ENCODE measurements around the gene PKNOX2. TPM values are rescaled to one million over a fixed set of nuclear protein-coding genes. Genes with fewer than 3 reads are reported as not detected.

PKNOX2 gene
- total and polyA plus RNA-seq, 2 of the 8 experiments (the other 6 are each of a cell fraction or from before 2014, with no cell fraction given): 2.0 TPM

DNA sequence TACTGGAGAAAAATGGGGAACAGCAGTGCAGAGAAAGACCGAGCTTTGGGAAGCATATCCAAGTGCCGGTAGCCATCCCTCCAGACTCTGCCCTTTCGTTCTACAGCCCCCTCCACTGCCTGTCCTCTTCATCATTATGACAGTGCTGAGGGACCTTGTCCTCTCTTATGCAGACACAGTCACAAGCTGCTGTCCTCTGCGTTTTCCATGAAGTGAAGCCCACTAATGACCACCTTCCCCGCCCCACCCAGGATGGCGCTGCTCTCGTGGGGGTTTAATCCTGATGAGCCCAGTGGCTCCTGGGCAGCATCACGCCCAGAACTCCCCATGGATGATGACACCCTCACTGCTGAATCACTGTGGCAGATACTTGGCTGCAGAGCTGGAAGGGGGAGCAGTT is 157.7 kb downstream of the PKNOX2 start:
- H3K14ac ChIP-seq (ENCODE audit: insufficient read length): no peak overlapping the region
- H3K27me3 ChIP-seq (replicated peaks in 1 of 4; ENCODE audit: control insufficient read depth in 3 of 4, extremely low read depth in 1 of 4, insufficient read depth in 3 of 4, low read length in 3 of 4): no peaks in the 10 kb centered on the region
- POLR2A ChIA-PET (ENCODE audit: partially characterized antibody): no interaction called here
- H3K4me1 ChIP-seq (replicated peaks in 1 of 4; ENCODE audit: control insufficient read depth in 3 of 4, insufficient read depth in 4 of 4, low read length in 3 of 4): peaks cover 0 to 6% (median 3%) of the 10 kb centered on the region in 4 experiments; a peak in 3 of 7 replicates
- H3K36me3 ChIP-seq (ENCODE audit: control insufficient read depth in 2 of 4, insufficient read depth in 4 of 4, low read length in 3 of 4): no peaks in the 10 kb centered on the region
- H2BK15ac ChIP-seq (ENCODE audit: low read length): no peak overlapping the region
- no peak overlapping the region for H2BK120ac ChIP-seq (replicated peaks; ENCODE audit: low read depth, low read length)
- no peaks in the 10 kb centered on the region for H3K79me1 ChIP-seq (ENCODE audit: low read depth, low read length)
- H3K56ac ChIP-seq (replicated peaks; ENCODE audit: insufficient read length, low read depth, low read length): no peak overlapping the region
- H3K4ac ChIP-seq (replicated peaks; ENCODE audit: insufficient read length, low read depth, low read length): no peak overlapping the region
- H4K5ac ChIP-seq (ENCODE audit: insufficient read length, low read depth, low read length): no peak overlapping the region
- H2BK20ac ChIP-seq (ENCODE audit: low read length): no peak overlapping the region
- FAIRE-seq (no peak), DNase-seq (ENCODE audit: low read depth in 1 of 2, low spot score in 2 of 2) (no peak)
- no peak overlapping the region for H4K8ac ChIP-seq (ENCODE audit: extremely low read depth, insufficient read depth, low read length)
- no peak overlapping the region for H2AFZ ChIP-seq (ENCODE audit: low read length)
- H3K23me2 ChIP-seq (ENCODE audit: low read depth, low read length): no peaks in the 10 kb centered on the region; the same call in 1 of the 2 replicates
- 80% methylated on average over 8 of the region's 8 CpGs; no CpG with 5 or more reads in 1 of the 2 experiments for WGBS, 2 experiments (ENCODE audit: extremely low coverage in 1 of 2, insufficient coverage in 1 of 2, insufficient read length in 1 of 2, insufficient replicate concordance in 2 of 2, low coverage in 1 of 2, low lambda C conversion rate in 2 of 2, missing lambda C conversion rate in 1 of 2)
- H3K27ac ChIP-seq (ENCODE audit: low read depth, low read length): no peak overlapping the region
- no peak overlapping the region for H3K4me3 ChIP-seq (ENCODE audit: extremely low read depth in 1 of 4, insufficient read depth in 2 of 4, low read depth in 3 of 4, low read length in 4 of 4)
- CTCF ChIA-PET (ENCODE audit: partially characterized antibody): interaction anchor here (0.7 to 1.6 kb wide), 4 partner anchors 13 to 97 kb away, joined by 3 to 5 read pairs (median 3); no protein-coding TSS in a partner anchor
- H4K91ac ChIP-seq (replicated peaks; ENCODE audit: insufficient read length, low read length): no peak overlapping the region
- H3K9ac ChIP-seq (replicated peaks in 1 of 4; ENCODE audit: extremely low read depth in 1 of 4, low read depth in 3 of 4, low read length in 3 of 4): no peak overlapping the region
- no peak overlapping the region for H2BK12ac ChIP-seq (ENCODE audit: low read depth, low read length)
- no peak overlapping the region for H3K4me2 ChIP-seq (ENCODE audit: insufficient read depth in 1 of 2, low read depth in 2 of 2, low read length in 2 of 2)
- H2BK5ac ChIP-seq (ENCODE audit: low read depth, low read length): no peak overlapping the region
- no peak overlapping the region for H3K18ac ChIP-seq (ENCODE audit: extremely low read depth, low read length)
- no peaks in the 10 kb centered on the region for H3K79me2 ChIP-seq (ENCODE audit: control insufficient read depth in 1 of 2, insufficient read depth in 2 of 2, low read length in 2 of 2)
- peaks cover 0 to 8% of the 10 kb centered on the region in 2 experiments; a peak in 1 of 4 replicates for H3K9me3 ChIP-seq (ENCODE audit: insufficient read depth in 2 of 2, low read depth in 1 of 2, low read length in 1 of 2)
- no peaks in the 10 kb centered on the region for H4K20me1 ChIP-seq (replicated peaks in 1 of 2; ENCODE audit: control insufficient read depth in 1 of 2, insufficient read depth in 2 of 2, low read length in 2 of 2)
- H3K23ac ChIP-seq (ENCODE audit: insufficient read length): no peak overlapping the region
- H2AK5ac ChIP-seq (ENCODE audit: low read depth, low read length): no peak overlapping the region
- TF ChIP-seq CEBPB (IDR thresholded peaks at IDR 0.05; ENCODE audit: low read depth, low read length): no peak
- TF ChIP-seq, protein P1, sequence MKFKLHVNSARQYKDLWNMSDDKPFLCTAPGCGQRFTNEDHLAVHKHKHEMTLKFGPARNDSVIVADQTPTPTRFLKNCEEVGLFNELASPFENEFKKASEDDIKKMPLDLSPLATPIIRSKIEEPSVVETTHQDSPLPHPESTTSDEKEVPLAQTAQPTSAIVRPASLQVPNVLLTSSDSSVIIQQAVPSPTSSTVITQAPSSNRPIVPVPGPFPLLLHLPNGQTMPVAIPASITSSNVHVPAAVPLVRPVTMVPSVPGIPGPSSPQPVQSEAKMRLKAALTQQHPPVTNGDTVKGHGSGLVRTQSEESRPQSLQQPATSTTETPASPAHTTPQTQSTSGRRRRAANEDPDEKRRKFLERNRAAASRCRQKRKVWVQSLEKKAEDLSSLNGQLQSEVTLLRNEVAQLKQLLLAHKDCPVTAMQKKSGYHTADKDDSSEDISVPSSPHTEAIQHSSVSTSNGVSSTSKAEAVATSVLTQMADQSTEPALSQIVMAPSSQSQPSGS (IDR thresholded peaks at IDR 0.05; ENCODE audit: low read length): no peak
- TF ChIP-seq, protein P2, sequence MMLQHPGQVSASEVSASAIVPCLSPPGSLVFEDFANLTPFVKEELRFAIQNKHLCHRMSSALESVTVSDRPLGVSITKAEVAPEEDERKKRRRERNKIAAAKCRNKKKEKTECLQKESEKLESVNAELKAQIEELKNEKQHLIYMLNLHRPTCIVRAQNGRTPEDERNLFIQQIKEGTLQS (IDR thresholded peaks at IDR 0.05; ENCODE audit: insufficient read depth, low read depth, low read length): no peak
- TF ChIP-seq, protein P3, sequence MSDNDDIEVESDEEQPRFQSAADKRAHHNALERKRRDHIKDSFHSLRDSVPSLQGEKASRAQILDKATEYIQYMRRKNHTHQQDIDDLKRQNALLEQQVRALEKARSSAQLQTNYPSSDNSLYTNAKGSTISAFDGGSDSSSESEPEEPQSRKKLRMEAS (IDR thresholded peaks at IDR 0.05): no peak
- TF ChIP-seq KDM4A (IDR thresholded peaks at IDR 0.05; ENCODE audit: low read depth, low read length, severe bottlenecking): no peak
- TF ChIP-seq RFX5 (IDR thresholded peaks at IDR 0.05; ENCODE audit: borderline replicate concordance, low read depth, low read length): no peak
- TF ChIP-seq POLR2A (IDR thresholded peaks at IDR 0.05; ENCODE audit: control extremely low read depth in 1 of 2, low read depth in 2 of 2, low read length in 2 of 2): no peak
- no peak for TF ChIP-seq SUZ12 (IDR thresholded peaks at IDR 0.05; ENCODE audit: low read length)
- no peak for TF ChIP-seq CHD2 (IDR thresholded peaks at IDR 0.05; ENCODE audit: low read length)
- TF ChIP-seq ASH2L (IDR thresholded peaks at IDR 0.05; ENCODE audit: low read length): no peak
- no peak for TF ChIP-seq SIRT6 (IDR thresholded peaks at IDR 0.05; ENCODE audit: low read length)
- TF ChIP-seq RAD21 (IDR thresholded peaks at IDR 0.05 in 1 of 2, conservative IDR thresholded peaks at IDR 0.05 in 1 of 2; ENCODE audit: low read depth in 2 of 2, low read length in 2 of 2): no peak

Measured in H1 (cell line).